Osteocyte (in vitro differentiated cells): Measurements from ENCODE around the gene SCLY. TPM values are rescaled to one million over a fixed set of nuclear protein-coding genes. Genes with fewer than 3 reads are reported as not detected.

Experiments
- DNase-seq: peaks from one replicate; pipeline ENCODE4 v3.0.0; 2021; ENCODE audit warnings: mixed read lengths; ENCODE audit not compliant: unreplicated experiment; ENCODE audit errors: extremely low spot score
- H3K27ac Mint-ChIP-seq: one replicate; pipeline ENCODE4 v1.8.0; 2021; ENCODE audit warnings: mild to moderate bottlenecking, mixed read lengths; ENCODE audit not compliant: unreplicated experiment
- H3K27me3 Mint-ChIP-seq: one replicate; pipeline ENCODE4 v1.8.0; 2021; ENCODE audit warnings: mixed read lengths; ENCODE audit not compliant: unreplicated experiment
- H3K36me3 Mint-ChIP-seq: one replicate; pipeline ENCODE4 v1.8.0; 2021; ENCODE audit warnings: mixed read lengths; ENCODE audit not compliant: unreplicated experiment
- H3K4me1 Mint-ChIP-seq: one replicate; pipeline ENCODE4 v1.8.0; 2021; ENCODE audit warnings: mixed read lengths; ENCODE audit not compliant: unreplicated experiment
- H3K4me3 Mint-ChIP-seq: one replicate; pipeline ENCODE4 v1.8.0; 2021; ENCODE audit warnings: mild to moderate bottlenecking, moderate library complexity, mixed read lengths; ENCODE audit not compliant: unreplicated experiment
- H3K9me3 Mint-ChIP-seq: one replicate; pipeline ENCODE4 v1.8.0; 2021; ENCODE audit warnings: mixed read lengths; ENCODE audit not compliant: unreplicated experiment
- CTCF ChIP-seq: fragments of 200-600 bp; sonication (generic); IDR thresholded peaks from 2 replicates; pipeline ENCODE4 v1.5.0; 2021; ENCODE audit warnings: antibody characterized with exemption, mild to moderate bottlenecking, moderate library complexity
- total RNA-seq: library from RNA; stranded (reverse); gene quantifications from 2 replicates; pipeline ENCODE4 v1.2.1, GENCODE V29; 2021

The SCLY gene
- total RNA-seq, 1 donor from 2014 or later: 22.1 TPM

- DNase-seq: no peak
- H3K4me3 Mint-ChIP-seq: no peak overlapping the region
- H3K4me1 Mint-ChIP-seq: no peaks in the 10 kb centered on the region
- peaks cover 35% of the 10 kb centered on the region for H3K36me3 Mint-ChIP-seq
- no peaks in the 10 kb centered on the region for H3K9me3 Mint-ChIP-seq
- H3K27ac Mint-ChIP-seq: no peak overlapping the region
- no peaks in the 10 kb centered on the region for H3K27me3 Mint-ChIP-seq
- TF ChIP-seq CTCF: no peak
These were observed 35.0 kb upstream of the SCLY start for GRCh38 chr2:238025741-238026360.

- no peak overlapping the region for H3K27ac Mint-ChIP-seq
- H3K4me3 Mint-ChIP-seq: no peak overlapping the region
- DNase-seq: no peak
- peaks cover 38% of the 10 kb centered on the region for H3K36me3 Mint-ChIP-seq
- H3K4me1 Mint-ChIP-seq: no peaks in the 10 kb centered on the region
- TF ChIP-seq CTCF: no peak
- no peaks in the 10 kb centered on the region for H3K27me3 Mint-ChIP-seq
- H3K9me3 Mint-ChIP-seq: no peaks in the 10 kb centered on the region
These were observed 33.7 kb upstream of the SCLY start for GRCh38 chr2:238027058-238027457.

GRCh38 chr2:238027591-238028415 lies 33.0 kb upstream of the SCLY start:
- Mint-ChIP-seq H3K27ac (no peak overlapping the region), H3K4me1 (peaks cover 5% of the 10 kb centered on the region), H3K27me3 (no peaks in the 10 kb centered on the region), H3K36me3 (peaks cover 40% of the 10 kb centered on the region), H3K9me3 (no peaks in the 10 kb centered on the region), H3K4me3 (no peak overlapping the region)
- no peak for TF ChIP-seq CTCF
- DNase-seq: peak; percentile 78

GRCh38 chr2:238029853-238030252 lies 30.9 kb upstream of the SCLY start:
- H3K36me3 Mint-ChIP-seq: peaks cover 44% of the 10 kb centered on the region
- TF ChIP-seq CTCF: no peak

GRCh38 chr2:238030422-238031155 lies 30.2 kb upstream of the SCLY start:
- no peaks in the 10 kb centered on the region for H3K9me3 Mint-ChIP-seq
- H3K4me1 Mint-ChIP-seq: peaks cover 12% of the 10 kb centered on the region
- peak; percentile 57 for DNase-seq
- H3K4me3 Mint-ChIP-seq: no peak overlapping the region
- H3K27me3 Mint-ChIP-seq: no peaks in the 10 kb centered on the region
- peaks cover 46% of the 10 kb centered on the region for H3K36me3 Mint-ChIP-seq
- no peak for TF ChIP-seq CTCF
- no peak overlapping the region for H3K27ac Mint-ChIP-seq

More at GRCh38 chr2:238029853-238030252, 30.9 kb upstream of the SCLY start:
- Mint-ChIP-seq H3K9me3 (no peaks in the 10 kb centered on the region), H3K27ac (no peak overlapping the region), H3K4me1 (peaks cover 12% of the 10 kb centered on the region), H3K4me3 (no peak overlapping the region), H3K27me3 (no peaks in the 10 kb centered on the region)
- peak; percentile 53 for DNase-seq
